SU-DHL-6 (cell line): ENCODE results near the gene ZNF281.

Source experiments
- EZH2phosphoT487 ChIP-seq: fragments of 200-600 bp; sonication (generic), shearing (Covaris generic); conservative IDR thresholded peaks from 2 replicates; pipeline ENCODE4 v1.6.1; 2018; ENCODE audit warnings: mild to moderate bottlenecking, antibody characterized with exemption, low read length, moderate library complexity, mixed read lengths
- TF ChIP-seq, protein P1 (sequence below): fragments of 200-600 bp; sonication (generic); IDR thresholded peaks from one replicate; pipeline ENCODE4 v1.5.1; 2017; ENCODE audit warnings: antibody characterized with exemption, mild to moderate bottlenecking, low read length, moderate library complexity; ENCODE audit not compliant: insufficient read depth, poor library complexity, severe bottlenecking

DNA sequence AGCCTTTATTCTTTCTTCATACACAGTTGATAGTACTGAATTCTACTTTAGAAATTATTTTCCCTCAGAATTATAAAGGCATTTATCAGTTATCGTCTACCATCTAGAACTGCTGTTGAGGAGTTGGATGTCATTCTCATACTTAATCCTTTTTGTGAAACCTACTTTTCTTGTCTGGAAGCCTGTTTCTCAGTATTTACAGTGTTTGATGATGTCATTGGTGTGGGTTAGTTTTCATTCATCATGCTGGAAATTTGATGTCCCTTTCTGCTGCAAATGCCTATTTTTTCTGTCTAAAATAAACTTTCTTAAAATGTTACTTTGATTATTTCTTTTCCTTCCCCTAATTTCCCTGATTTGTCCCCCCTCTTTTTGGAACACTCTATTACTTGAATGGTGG lies 22.8 kb upstream of the ZNF281 start:
- TF ChIP-seq, protein P1, sequence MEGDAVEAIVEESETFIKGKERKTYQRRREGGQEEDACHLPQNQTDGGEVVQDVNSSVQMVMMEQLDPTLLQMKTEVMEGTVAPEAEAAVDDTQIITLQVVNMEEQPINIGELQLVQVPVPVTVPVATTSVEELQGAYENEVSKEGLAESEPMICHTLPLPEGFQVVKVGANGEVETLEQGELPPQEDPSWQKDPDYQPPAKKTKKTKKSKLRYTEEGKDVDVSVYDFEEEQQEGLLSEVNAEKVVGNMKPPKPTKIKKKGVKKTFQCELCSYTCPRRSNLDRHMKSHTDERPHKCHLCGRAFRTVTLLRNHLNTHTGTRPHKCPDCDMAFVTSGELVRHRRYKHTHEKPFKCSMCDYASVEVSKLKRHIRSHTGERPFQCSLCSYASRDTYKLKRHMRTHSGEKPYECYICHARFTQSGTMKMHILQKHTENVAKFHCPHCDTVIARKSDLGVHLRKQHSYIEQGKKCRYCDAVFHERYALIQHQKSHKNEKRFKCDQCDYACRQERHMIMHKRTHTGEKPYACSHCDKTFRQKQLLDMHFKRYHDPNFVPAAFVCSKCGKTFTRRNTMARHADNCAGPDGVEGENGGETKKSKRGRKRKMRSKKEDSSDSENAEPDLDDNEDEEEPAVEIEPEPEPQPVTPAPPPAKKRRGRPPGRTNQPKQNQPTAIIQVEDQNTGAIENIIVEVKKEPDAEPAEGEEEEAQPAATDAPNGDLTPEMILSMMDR = no peak
- TF ChIP-seq EZH2phosphoT487 = no peak
